ENCODE data around the gene AOC1.
A peak's percentile ranks its signal among the peaks of the same experiment; 100 is the strongest.
"Not testable (repeated sequence)": the region's sequence is repeated elsewhere in the genome, so short reads cannot be mapped to it uniquely, and the experiment has no call there.

AOC1 gene

DNA sequence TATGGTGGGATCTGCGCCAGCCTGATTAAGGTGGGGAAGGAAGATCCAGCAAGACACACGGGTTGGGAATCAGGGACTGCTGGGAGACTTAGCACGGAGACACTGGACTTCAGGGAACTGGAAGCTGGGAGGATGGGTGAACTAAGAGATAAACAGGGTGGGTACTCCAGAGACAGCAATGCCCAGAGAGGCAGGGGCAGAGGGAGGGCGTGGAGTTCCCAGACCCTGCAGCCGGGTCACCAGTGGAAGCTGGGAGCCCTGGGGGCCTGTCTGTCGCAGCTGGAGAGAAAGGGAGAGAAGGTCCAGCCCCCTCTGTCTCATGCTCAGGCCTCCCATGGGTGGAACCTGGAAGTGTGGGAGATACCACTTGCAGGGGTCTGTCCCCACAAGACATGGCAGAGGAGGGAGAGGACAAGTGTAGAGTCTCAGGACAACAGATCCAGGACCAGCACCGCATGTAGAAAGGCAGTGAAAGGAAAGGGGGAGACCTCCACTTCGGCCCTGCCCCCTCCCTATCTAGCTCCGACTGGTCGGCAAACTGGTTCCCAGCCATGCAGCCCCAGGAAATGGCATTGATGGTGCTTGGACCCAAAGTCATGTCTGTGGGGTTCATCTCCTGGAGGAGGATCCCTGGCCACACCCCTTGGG, 44.4 kb downstream of the AOC1 start:
- DNase-seq (ENCODE audit: low read depth), result no peak

DNA sequence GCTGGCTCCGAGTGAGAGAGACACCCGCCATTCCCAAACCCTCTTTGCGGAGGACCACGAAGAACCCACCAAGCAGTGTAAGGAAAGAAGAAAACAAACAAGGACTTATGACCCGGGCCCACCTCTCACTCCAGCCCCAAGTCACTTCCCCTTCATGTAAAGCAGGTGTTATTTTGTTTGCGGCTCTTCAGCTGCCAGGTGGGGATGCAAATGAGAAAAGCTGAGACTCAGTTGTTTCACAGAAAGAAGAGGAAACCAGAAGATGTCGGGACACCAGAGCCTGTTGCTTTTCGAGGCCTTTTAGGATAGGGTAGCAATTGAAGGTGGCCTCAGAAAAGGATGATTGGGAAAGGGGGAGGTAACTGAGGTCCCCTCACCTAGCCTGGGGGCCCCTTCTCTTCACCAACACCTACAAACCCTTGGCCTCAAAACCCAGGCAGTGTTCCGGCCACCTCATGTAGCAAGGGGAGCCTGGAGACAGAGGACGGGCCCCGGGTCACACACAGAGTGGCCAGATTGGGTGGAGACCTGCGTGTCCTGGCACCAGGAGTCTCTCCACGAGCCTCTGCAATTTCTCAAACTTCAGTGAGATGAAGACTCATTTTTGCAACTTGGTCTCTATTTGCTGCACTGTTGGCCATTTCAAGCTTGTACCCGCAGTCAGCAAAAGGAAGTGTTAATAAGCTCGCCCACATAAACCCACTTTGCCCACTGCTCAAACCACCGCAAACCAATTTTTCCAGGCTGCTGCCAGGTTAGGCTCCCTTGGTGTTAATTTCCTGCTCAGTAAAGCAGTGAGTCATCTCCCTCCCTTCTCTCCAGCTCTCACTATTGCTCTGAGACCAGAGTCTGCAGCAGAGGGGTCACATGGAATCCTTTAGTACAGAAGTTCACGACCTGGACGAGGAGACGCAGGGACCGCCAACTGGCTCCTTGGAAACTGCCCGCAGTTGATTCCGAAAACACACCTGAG, 45.5 kb downstream of the AOC1 start:
- DNase-seq (ENCODE audit: low read depth), result no peak

DNA sequence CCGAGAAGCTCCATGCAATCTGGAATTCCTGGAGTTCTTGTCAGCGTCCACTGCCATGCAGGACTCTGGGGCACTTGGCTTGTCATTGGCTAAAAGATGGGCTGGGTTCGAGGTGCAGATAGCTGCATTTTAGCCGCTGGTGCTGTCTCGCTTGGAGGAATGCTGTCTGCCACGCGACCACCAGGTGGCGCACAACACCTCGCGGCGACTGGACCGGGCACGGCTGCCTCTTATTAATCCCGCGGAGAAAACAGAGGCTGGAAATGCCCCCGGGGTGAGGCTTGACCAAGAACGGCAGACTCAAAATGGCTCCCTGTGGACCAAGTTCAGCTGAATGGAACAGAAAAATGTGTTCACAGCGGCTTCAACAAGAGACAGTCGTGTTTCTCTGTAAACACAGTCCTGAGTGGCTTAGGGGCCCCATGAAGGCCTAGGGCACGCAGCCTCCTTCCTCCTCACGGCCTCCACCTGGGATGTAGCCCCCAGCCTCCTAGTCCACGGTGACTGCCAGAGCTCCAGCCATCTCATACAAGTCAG, 46.2 kb downstream of the AOC1 start:
- peak; percentile 62 for DNase-seq (ENCODE audit: low read depth)

DNA sequence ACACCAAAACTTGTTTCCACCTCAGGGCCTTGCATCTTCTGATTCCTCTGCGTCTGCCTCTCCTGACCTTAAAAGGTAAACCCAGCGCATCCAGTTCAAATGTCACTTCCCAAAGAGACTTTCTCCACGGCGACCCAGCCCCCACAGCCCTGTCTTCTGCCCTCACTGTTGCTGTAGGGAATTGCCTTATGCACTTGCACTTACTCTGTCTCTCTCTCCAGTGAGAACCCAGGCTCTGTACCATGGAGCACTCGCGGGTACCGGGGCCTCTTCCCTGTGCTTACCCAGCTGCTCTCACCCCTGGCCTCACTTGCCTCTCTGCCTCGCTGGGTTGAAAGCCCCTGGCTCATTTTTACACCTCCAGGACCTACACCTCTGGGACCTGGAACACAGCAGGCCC, 48.4 kb downstream of the AOC1 start:
- DNase-seq (ENCODE audit: low read depth), result no peak

DNA sequence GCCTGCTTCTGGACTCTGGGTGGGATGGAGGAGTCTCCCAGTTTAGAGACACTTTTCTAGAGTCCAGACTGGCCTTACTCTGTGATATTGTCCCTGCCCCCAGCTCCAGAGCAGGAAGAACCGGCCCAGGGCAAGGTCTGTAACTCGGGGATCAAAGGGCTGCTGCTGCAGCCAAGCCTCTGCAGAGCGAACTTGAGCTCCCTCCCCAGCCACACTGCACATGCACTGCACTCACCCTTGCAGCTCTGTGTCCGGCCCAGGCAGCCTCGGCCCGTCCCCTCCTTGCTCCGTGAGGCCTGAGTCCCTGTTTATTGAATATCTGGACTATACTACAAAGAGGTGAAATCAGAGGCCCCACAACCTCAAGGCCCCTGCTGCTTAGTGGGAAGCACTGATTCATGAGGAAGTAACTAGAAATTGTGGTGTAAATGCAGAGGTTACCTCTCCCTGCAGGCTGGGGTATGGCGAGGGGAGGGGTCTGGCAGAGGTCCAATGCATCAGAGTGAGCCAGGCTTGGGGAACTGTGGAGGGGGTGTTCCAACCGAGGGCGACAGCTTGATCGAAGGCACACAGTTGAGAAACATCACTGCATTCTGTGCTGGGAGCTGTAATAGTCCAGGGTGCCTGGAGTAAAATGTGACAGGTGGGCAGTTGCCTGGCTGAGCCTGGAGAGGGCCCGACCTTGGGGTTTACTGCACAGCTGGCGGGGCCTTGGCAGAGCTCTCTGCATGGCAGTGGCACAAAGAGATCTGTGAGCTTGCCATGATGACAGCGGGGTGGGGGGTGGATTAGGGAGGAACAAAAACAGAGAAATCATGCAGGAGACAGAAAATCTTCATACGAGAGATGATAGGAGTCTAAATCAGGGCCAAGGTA, 49.1 kb downstream of the AOC1 start:
- DNase-seq (ENCODE audit: low read depth), result no peak

DNA sequence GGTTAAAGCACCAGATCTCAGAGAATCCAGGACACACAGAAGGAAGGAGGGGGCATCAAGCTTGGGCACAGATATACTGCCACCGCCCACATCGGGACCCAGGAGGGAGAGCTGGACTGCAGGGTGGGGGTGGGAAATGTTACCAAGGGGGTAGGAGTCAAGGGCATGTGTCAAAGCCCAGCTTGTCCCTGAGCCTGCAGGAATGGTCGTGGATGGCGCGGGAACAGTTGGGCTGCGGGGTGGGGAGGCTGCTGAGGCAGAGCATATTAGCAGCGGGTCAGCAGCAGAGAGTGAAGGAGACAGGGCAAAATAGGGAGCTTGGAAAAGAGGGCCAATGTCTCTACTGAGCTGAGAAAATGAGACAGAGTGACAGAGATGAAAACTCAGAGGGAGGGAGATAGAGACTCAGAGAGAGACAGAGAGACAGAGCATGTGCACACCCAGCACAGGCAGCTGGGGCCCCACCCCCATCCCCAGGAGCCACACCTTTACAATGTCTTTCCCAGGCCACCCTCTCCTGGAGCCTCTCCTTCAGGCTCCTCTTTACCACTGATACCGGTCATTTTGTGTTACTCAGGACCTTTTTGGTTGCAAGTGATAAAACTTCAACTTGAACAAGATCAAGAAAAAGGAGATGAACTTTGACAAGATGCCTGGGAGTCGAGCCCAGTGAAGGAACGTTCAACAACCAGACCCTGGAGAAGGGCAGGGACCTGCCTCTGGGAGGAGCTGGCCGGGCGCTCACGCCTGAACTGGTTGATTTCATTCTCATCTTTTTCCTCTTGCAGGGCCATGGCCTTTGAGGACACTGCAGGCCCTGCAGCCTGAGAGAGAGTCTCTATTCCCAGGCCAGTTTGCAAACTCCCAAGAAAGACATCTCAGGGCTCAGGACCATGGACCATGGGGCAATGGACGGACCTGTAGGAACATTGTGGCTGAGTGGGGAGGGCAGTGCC, 50.0 kb downstream of the AOC1 start:
- DNase-seq (ENCODE audit: low read depth), result no peak

DNA sequence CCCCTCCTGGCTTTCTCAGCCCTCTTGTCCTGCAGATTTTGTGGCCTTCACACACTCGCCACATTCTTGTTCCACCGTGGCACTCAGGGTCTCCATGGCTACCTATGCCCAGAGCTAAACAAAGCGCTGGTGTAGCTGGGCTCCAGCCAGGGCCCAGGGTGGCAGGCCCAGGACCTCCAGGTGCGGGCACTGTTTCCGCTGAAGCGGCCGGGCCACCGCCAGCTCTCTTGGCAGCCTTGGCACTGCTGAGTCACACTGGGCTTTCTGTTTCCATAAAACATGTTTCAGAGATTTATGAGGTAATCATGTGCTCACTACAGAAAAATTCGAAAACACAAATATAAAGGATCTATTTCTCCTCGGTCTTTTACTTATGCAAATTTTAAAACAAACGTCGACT, 51.3 kb downstream of the AOC1 start:
- no peak for DNase-seq (ENCODE audit: low read depth)

DNA sequence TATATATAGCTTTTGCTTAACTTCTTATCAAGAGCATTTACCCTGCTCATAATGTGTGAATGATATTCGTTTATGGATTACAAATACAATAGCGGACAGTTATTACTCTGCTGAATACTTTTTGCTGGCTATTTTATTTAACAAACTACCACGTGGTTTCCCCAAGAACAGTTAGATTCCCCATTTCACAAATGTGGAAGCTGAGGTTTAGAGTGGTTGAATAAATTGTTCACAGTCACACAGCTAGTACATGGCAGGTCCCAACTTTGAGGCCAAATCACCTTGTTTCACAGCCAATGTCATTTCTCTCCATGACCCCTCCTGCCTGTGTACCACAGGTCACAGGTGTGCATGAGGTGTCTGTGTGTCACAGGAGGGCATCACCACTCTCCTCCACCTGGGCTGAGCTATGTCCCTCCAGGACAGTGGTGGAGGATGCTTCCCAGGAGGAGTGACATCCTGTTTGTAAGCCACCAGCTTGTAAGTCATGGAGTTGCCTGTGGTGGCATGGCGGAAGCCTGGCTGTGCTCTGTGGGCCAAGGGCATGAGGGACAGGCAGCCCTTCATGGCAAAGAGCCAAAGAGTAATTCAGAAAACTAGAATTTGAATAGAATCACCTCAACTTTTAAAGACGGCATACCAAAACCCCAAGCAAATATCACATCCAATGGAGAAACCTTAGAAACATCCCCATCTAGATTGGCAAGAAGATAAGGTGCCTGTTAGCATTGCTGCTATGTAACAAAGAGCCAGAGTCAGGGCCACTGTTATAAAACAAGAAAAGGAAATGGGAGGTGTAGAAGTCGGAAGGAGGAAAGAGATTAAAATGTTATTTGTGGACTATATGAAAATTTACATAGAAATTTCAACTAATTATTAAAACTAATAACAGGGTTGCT, 51.9 kb downstream of the AOC1 start:
- no peak for DNase-seq (ENCODE audit: low read depth)

DNA sequence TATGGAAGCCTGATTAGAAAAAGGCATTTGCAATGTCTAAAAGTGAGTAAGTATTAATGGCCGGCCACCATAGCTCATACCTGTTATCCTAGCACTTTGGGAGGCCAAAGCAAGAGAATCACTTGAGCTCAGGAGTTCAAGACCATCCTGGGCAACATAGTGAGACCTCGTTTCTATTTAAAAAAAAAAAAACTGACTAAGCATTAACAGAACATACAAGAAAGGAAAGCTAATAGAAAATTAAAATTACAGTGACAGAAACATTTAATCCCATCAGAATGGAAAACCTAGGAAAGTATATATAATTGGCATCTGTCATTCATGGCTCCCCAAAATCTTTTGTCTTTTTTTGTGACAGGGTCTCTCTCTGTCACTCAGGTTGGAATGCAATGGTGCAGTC, 55.9 kb downstream of the AOC1 start:
- DNase-seq (ENCODE audit: low read depth), result no peak

DNA sequence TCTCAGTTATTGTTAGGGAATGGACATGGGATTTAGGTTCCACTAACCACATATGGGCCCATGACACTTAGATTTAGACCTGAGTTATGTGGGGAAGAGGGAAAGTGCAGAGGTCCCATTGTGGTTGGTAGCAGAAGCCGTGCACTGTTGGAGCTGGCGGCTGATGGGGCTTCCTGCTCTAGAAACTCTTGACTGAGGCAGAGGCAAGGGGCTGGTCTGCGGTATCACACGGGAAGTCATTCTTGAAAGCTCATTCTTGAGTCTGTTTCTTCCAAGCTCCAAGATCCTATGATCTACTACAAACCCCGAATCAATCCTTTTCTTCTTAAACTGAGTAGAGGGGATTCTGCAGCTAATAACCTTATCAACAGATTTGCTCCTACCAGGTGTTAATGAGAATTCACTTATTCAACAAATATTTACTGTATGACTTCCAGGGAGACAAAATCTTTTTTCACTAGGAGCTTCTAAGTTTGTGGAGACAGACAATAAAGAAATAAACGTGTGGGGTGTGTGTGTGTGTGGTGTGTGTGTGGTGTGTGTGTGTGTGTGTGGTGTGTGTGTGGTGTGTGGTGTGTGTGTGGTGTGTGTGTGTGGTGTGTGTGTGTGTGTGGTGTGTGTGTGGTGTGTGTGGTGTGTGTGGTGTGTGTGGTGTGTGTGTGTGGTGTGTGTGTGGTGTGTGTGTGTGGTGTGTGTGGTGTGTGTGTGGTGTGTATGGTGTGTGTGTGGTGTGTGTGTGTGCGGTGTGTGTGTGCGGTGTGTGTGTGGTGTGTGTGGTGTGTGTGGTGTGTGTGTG, 57.1 kb downstream of the AOC1 start:
- DNase-seq (ENCODE audit: low read depth), result no peak

DNA sequence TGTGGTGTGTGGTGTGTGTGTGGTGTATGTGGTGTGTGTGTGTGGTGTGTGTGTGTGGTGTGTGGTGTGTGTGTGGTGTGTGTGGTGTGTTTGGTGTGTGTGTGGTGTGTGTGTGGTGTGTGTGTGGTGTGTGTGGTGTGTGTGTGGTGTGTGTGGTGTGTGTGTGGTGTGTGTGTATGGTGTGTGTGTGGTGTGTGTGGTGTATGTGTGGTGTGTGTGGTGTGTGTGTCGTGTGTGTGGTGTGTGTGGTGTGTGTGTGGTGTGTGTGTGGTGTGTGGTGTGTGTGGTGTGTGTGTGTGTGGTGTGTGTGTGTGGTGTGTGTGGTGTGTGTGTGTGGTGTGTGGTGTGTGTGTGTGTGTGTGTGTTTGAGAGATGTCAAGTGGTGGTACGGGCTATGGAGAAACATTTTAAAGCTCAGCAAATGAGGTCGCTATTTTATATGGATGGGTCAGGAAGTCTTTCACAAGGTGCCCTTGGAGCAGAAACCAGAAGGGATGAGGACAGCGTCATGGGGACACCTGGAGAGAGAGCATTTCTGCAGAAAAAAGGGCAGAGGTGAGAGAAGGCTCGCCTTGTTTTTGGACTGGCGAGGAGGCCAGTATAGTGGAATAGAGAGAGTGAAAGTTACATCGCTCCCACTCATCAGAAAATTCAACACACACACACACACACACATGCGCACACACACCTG, 58.1 kb downstream of the AOC1 start:
- DNase-seq (ENCODE audit: low read depth), result not testable (repeated sequence)

DNA sequence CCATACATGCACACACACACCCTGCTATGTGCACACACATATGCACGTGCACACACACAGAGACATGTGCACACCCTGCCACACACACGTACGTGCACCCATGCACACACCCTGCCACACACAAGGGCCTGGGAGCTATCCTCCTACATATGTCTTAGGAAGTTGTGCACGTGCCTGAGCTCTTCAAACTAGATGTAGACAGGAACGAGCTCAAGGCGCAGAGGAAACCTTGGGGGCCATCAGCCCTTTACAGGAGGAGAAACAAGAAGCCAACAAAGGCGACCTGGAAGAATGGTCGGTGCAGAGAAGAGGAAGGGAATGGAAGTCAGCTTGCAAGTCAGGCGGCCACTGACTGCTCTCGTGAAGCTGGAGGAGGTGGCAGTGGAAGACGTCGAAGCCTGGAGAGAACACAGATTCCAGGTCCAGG, 58.7 kb downstream of the AOC1 start:
- DNase-seq (ENCODE audit: low read depth), result no peak
